Bone marrow (tissue), 2 donors: ENCODE data around the gene SHOX.
"Not testable (repeated sequence)": the region's sequence is repeated elsewhere in the genome, so short reads cannot be mapped to it uniquely, and the experiment has no call there.

ENCODE experiments used
- DNase-seq, 2 donors: peaks; one replicate each; lab custom pipeline; 2025; lab: John Stamatoyannopoulos, UW

SHOX gene

GRCh38 chrX:630612-631496 lies at the start of gene SHOX:
Gene SHOX, plus strand, starts transcription at chrX:630791. Its CDS starts 107 bp downstream, at chrX:630898.
- DNase-seq = no peak

- DNase-seq = no peak
Observed at GRCh38 chrX:581066-581465, 49.5 kb upstream of the SHOX start.

- DNase-seq = no peak
Observed at GRCh38 chrX:581720-582298, 48.8 kb upstream of the SHOX start.

- no peak for DNase-seq
Observed at GRCh38 chrX:584572-584971, 46.0 kb upstream of the SHOX start.

GRCh38 chrX:585115-585808 lies 45.3 kb upstream of the SHOX start:
- no peak for DNase-seq

GRCh38 chrX:586351-586750 lies 44.2 kb upstream of the SHOX start:
- no peak for DNase-seq

GRCh38 chrX:589261-589660 lies 41.3 kb upstream of the SHOX start:
- DNase-seq = not testable (repeated sequence)

GRCh38 chrX:590693-591404 lies 39.7 kb upstream of the SHOX start:
- DNase-seq = no peak

GRCh38 chrX:599837-600715 lies 30.5 kb upstream of the SHOX start:
- no peak for DNase-seq

- DNase-seq = not testable (repeated sequence)
Observed at GRCh38 chrX:603029-603428, 27.6 kb upstream of the SHOX start.

- not testable (repeated sequence) for DNase-seq
Observed at GRCh38 chrX:604616-605015, 26.0 kb upstream of the SHOX start.

- DNase-seq = not testable (repeated sequence)
Observed at GRCh38 chrX:608088-608487, 22.5 kb upstream of the SHOX start.

GRCh38 chrX:614136-614535 lies 16.5 kb upstream of the SHOX start:
- DNase-seq = no peak

- DNase-seq = no peak
Observed at GRCh38 chrX:617401-617800, 13.2 kb upstream of the SHOX start.

GRCh38 chrX:617891-618290 lies 12.7 kb upstream of the SHOX start:
- DNase-seq = no peak

GRCh38 chrX:618304-618703 lies 12.3 kb upstream of the SHOX start:
- DNase-seq = not testable (repeated sequence)

GRCh38 chrX:618761-619450 lies 11.7 kb upstream of the SHOX start:
- no peak for DNase-seq

- no peak for DNase-seq
Observed at GRCh38 chrX:619451-619811, 11.2 kb upstream of the SHOX start.

- DNase-seq = no peak
Observed at GRCh38 chrX:619812-620531, 10.6 kb upstream of the SHOX start.
